Transverse colon (tissue), 4 donors: ENCODE data around the gene PPFIA1. TPM values are rescaled to one million over a fixed set of nuclear protein-coding genes. Genes with fewer than 3 reads are reported as not detected.

Experiments
- DNase-seq: peaks from one replicate; pipeline ENCODE4 v3.0.0-alpha.2; 2019
- H3K27ac ChIP-seq, 4 donors: fragments of 200-600 bp; sonication (generic); 2 replicates each; pipeline ENCODE4 v1.5.1; 2016 to 2018; ENCODE audit warnings: inconsistent platforms in 4 of 4
- H3K27me3 ChIP-seq: fragments of 200-600 bp; sonication (generic); 2 replicates; pipeline ENCODE4 v1.5.1; 2017; ENCODE audit warnings: inconsistent platforms
- H3K36me3 ChIP-seq, 4 donors: fragments of 200-600 bp; sonication (generic); 2 replicates each; pipeline ENCODE4 v1.5.1; 2017 to 2019; ENCODE audit warnings: inconsistent platforms in 4 of 4
- H3K4me1 ChIP-seq, 4 donors: fragments of 200-600 bp; sonication (generic); 2 replicates each; pipeline ENCODE4 v1.5.1; 2017 to 2020; ENCODE audit warnings: inconsistent platforms in 4 of 4
- H3K4me3 ChIP-seq, 4 donors: fragments of 200-600 bp; sonication (generic); 1 replicate in 1 of 4; 2 replicates in 3 of 4; pipeline versions ENCODE4 v1.5.1 to v1.6.1; 2017 to 2019; ENCODE audit warnings: inconsistent platforms in 4 of 4
- H3K9me3 ChIP-seq, 2 donors: fragments of 200-600 bp; sonication (generic); 2 replicates each; pipeline ENCODE4 v1.5.1; 2017 to 2019; ENCODE audit warnings: inconsistent platforms in 2 of 2
- EP300 ChIP-seq: sonication (generic); formaldehyde crosslinking; IDR thresholded peaks from one replicate; pipeline ENCODE4 v1.6.1; 2017; ENCODE audit warnings: antibody characterized with exemption, low read depth
- POLR2A ChIP-seq: fragments of 450-650 bp; IDR thresholded peaks from one replicate; pipeline ENCODE4 v1.6.1; 2016; ENCODE audit warnings: antibody characterized with exemption, mild to moderate bottlenecking, moderate library complexity
- POLR2AphosphoS5 ChIP-seq, 3 donors: sonication (generic); formaldehyde crosslinking; IDR thresholded peaks; one replicate each; pipeline ENCODE4 v1.6.1; 2016; ENCODE audit warnings: antibody characterized with exemption in 3 of 3
- WGBS, 2 donors: methylation state at CpG; one replicate each; pipeline ENCODE4 v1.1.5; 2018; ENCODE audit warnings: low coverage in 1 of 2; 5-methylcytosine and 5-hydroxymethylcytosine counted together
- in situ Hi-C, 4 donors: fragments of 200-750 bp; cut with MboI; loops; one replicate each; pipeline versions ENCODE4 v1.15.0 to v1.15.1; 2017; ENCODE audit warnings: low sequenced_read_pairs in 3 of 4, low pct_ligation_motif_present in 1 of 4, low pct_unique_long_range_greater_than_20kb in 1 of 4
- intact Hi-C: fragments of 100-400 bp; cut with DNase I; formaldehyde crosslinking; loops from one replicate; pipeline ENCODE4 v1.15.1; 2023; ENCODE audit warnings: low total_unique reads
- total RNA-seq, 4 donors: library from RNA; depleted of rRNA; stranded (reverse); fragments of >200 nt; gene quantifications; one replicate each; pipeline ENCODE4 v1.1.0, GENCODE V29; 2016
- TF ChIP-seq, protein P1 (sequence below), 5 experiments: fragments of 200-600 bp in 3 of 5; fragments of 450-650 bp in 2 of 5; sonication (generic) in 3 of 5; IDR thresholded peaks; 1 replicate in 2 of 5; 2 replicates in 3 of 5; pipeline ENCODE4 v1.5.1; 2016 to 2017; ENCODE audit warnings: antibody characterized with exemption in 5 of 5, inconsistent platforms in 3 of 5, mild to moderate bottlenecking in 2 of 5, moderate library complexity in 1 of 5

PPFIA1 gene
- total RNA-seq, 4 donors from 2014 or later = 42.6 to 143 (median 72.8) TPM

DNA sequence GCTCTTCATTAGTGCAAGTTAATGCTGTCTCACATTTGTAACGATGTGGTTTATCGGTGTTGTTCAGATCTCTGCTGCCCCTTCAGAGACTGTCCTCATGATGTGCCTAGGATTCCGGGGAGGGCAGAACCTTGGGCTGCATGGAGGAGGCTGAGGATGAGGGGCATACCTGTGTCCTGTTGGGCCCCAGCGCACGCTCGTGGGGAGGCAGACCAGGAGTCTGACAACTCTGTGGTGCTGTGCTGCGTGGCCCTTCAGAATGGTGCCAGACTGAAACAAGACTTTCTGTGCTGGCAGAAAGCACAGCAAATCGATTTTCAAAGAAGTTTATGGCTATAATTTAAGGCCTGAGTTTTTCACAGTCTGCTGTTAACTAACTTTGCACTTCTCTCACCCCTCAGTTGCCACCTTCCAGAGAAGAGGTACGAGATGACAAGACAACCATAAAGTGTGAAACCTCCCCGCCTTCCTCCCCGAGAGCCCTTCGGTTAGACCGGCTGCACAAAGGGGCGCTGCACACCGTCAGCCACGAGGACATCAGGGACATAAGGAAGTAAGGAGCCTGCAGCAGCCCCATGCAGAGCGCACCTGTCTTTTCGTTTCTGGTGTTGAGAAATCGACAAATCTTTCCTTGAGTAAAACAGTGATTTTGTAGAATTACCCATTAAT, 83.5 kb downstream of the PPFIA1 start:
- intact Hi-C loops = loop anchor here (5.0 kb wide), 1 partner anchor 1937 kb away; no protein-coding TSS in a partner anchor

DNA sequence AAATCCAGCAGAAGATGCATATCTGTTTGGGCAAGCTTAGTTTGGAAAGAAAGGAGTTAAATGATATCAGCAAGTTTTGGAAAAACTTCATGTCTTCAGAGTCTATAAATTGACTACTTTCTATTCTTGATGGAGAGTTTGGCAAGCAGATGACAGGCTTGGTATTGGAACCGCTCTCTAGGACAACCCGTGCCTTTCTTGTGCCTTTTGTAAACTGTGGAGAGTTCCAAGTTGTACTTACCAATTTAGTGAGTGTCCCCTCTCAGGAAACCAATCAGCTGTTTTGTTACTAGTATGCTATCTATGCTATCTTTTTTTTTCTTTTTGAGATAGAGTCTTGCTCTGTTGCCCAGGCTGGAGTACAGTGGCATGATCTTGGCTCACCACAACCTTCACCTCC, 84.1 kb downstream of the PPFIA1 start:
- Histone ChIP-seq H3K9me3 (no peaks in the 10 kb centered on the region), H3K4me3 (no peak overlapping the region), H3K27me3 (no peaks in the 10 kb centered on the region), H3K4me1 (no peaks in the 10 kb centered on the region), H3K27ac (no peak overlapping the region), H3K36me3 (peaks cover 0 to 52% (median 23%) of the 10 kb centered on the region in 4 donors)
- TF ChIP-seq POLR2AphosphoS5 (IDR thresholded peaks at IDR 0.05) (no peak), POLR2A (no peak), EP300 (no peak)
- TF ChIP-seq, protein P1, sequence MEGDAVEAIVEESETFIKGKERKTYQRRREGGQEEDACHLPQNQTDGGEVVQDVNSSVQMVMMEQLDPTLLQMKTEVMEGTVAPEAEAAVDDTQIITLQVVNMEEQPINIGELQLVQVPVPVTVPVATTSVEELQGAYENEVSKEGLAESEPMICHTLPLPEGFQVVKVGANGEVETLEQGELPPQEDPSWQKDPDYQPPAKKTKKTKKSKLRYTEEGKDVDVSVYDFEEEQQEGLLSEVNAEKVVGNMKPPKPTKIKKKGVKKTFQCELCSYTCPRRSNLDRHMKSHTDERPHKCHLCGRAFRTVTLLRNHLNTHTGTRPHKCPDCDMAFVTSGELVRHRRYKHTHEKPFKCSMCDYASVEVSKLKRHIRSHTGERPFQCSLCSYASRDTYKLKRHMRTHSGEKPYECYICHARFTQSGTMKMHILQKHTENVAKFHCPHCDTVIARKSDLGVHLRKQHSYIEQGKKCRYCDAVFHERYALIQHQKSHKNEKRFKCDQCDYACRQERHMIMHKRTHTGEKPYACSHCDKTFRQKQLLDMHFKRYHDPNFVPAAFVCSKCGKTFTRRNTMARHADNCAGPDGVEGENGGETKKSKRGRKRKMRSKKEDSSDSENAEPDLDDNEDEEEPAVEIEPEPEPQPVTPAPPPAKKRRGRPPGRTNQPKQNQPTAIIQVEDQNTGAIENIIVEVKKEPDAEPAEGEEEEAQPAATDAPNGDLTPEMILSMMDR (IDR thresholded peaks at IDR 0.05) = no peak
- intact Hi-C loops (loop anchor here (5.0 kb wide), 1 partner anchor 1937 kb away; no protein-coding TSS in a partner anchor), in situ Hi-C loops (no loop called here)
- 83 to 96% methylated on average over 2 of the region's 2 CpGs for WGBS, 2 donors
- DNase-seq = no peak

More for the DNA sequence above, 83.5 kb downstream of the PPFIA1 start:
- Histone ChIP-seq H3K27ac (no peak overlapping the region), H3K36me3 (peaks cover 0 to 53% (median 26%) of the 10 kb centered on the region in 4 donors), H3K4me3 (no peak overlapping the region), H3K9me3 (no peaks in the 10 kb centered on the region), H3K27me3 (no peaks in the 10 kb centered on the region), H3K4me1 (no peaks in the 10 kb centered on the region)
- 91 to 94% methylated on average over 6 to 19 of the region's 19 CpGs for WGBS, 2 donors
- TF ChIP-seq POLR2AphosphoS5 (IDR thresholded peaks at IDR 0.05) (no peak), POLR2A (no peak), EP300 (no peak)
- TF ChIP-seq, protein P1 (IDR thresholded peaks at IDR 0.05) = no peak
- DNase-seq = no peak
- in situ Hi-C loops = no loop called here

DNA sequence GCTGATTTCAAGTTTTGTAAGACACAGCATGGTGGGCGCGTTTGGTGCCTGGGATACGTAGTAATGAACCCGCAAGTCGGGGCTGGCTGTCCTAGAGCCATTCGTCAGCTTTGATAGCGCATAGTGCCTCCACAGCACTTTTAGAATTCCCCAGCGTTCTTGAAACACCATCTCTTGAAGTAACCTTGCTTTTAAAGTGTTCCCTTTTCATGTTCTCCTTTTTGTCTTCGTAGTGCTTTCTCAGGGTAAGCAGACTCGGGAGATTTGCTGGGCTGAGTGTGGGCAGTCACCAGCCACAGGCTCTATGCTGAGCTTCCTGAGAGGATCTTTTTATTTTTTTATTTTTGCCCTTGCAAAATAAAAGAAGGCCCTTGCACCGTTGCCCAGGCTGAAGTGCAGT, 88.3 kb downstream of the PPFIA1 start:
- H3K36me3 ChIP-seq = peaks cover 0 to 58% (median 26%) of the 10 kb centered on the region in 4 donors
- 91 to 95% methylated on average over 10 to 11 of the region's 11 CpGs for WGBS, 2 donors
- in situ Hi-C loops = no loop called here
- no peak for DNase-seq
- H3K4me3 ChIP-seq = no peak overlapping the region
- no peak overlapping the region for H3K27ac ChIP-seq
- H3K27me3 ChIP-seq = no peaks in the 10 kb centered on the region
- no peaks in the 10 kb centered on the region for H3K9me3 ChIP-seq
- intact Hi-C loops = no loop called here
- no peak for TF ChIP-seq POLR2AphosphoS5 (IDR thresholded peaks at IDR 0.05)
- TF ChIP-seq, protein P1 (IDR thresholded peaks at IDR 0.05) = no peak
- TF ChIP-seq EP300 = no peak
- no peak for TF ChIP-seq POLR2A
- no peaks in the 10 kb centered on the region for H3K4me1 ChIP-seq

DNA sequence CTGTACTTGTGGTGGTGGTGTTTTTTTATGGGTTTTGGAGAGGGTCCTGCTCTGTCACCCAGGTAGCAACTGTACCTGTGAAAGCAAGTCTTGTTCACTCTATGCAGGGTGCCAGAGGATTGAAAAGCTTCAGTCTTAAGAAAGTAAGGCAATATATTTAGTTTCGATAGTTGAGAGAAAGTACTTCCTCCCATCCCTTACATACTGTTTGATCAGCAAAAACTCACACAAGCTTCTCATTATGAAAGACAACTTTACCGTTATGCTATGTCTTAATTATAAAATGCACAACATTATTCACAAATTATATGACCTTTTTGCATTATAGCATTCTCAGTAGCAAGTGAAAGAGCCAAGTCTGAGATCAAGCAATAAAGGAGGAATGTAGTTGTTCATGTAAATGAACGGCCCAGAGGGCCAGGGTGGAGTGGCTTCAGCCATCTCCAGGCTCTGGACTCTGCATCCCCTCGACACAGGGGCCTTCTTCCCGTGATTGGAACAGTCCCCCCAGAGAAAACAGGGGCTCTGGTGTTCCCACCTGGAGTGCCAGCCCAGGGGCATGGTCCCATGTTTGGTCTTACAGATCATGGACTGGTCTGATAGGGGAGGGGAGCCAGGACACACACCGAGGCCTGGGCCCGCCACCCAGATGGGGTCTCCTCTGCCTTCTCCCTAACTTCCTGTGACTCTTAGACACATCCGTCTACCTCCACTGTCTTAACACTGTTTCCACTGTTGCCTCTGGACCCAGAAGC, 89.1 kb downstream of the PPFIA1 start:
- no peak for TF ChIP-seq EP300
- TF ChIP-seq, protein P1 (IDR thresholded peaks at IDR 0.05) = no peak
- no peak for TF ChIP-seq POLR2A
- TF ChIP-seq POLR2AphosphoS5 (IDR thresholded peaks at IDR 0.05) = no peak
- intact Hi-C loops (no loop called here), in situ Hi-C loops (no loop called here)
- Histone ChIP-seq H3K9me3 (no peaks in the 10 kb centered on the region), H3K4me1 (no peaks in the 10 kb centered on the region), H3K36me3 (peaks cover 0 to 60% (median 24%) of the 10 kb centered on the region in 4 donors), H3K27ac (no peak overlapping the region), H3K27me3 (no peaks in the 10 kb centered on the region), H3K4me3 (no peak overlapping the region)
- DNase-seq = no peak
- 86 to 100% methylated on average over 2 to 8 of the region's 8 CpGs for WGBS, 2 donors
